K562 treated with DMSO at 1 percent for 48 hours (cell line): ENCODE data around the gene OR5V1. TPM values are rescaled to one million over a fixed set of nuclear protein-coding genes. Genes with fewer than 3 reads are reported as not detected.

Source experiments
- total RNA-seq: library from RNA; unstranded; fragments of 300-600 nt; gene quantifications from 2 replicates; pipeline ENCODE4 v1.2.3, GENCODE V29; 2022; ENCODE audit warnings: low replicate concordance; ENCODE audit errors: extremely low read depth

Gene OR5V1
- not detected in 2 replicates for total RNA-seq

DNA sequence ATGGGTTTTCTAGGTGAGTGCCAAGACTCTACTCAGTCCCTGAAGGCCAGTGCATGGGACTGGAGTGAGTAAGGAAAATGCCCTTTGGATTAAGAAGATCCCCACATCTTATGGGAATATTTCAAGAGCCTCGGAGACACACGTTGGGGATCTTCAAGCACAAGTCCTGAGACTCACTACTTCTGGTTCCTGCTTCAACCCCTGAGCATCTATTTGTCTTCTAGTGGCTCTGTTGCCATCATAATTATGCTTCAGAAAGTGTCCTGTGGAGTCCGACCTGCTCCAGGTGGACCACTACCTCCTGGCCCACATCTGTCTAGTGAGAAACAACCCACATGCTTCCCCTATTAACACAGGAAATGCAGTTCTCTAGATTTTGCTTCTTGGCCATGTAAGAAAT is at the start of gene OR5V1:
Gene OR5V1 (minus strand): TSS at position 101 of the 400 bp plus-strand sequence. CDS start 12,670 bp downstream, outside the sequence.

DNA sequence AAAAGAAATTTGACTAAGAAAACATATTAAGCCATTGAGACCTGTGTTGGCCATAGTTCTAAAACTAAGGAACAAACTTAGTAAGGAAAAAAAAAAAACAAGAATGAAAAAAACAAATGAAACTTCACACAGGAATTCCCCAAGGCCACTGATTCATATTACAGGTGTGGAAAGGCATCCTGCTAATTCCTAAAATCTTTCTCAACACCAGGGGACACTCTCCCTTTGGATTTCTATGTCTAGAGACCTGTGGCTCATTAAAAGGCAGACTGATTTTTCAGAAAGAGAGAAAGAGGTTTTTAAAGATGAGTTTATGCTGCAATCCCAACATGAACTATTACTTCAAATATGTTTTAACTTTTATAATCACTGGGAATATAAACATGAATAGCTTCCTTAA is 45.9 kb upstream of the OR5V1 start, which contains the start of gene OR12D1:
Gene OR12D1 (plus strand): TSS at position 341 of the 400 bp plus-strand sequence.

DNA sequence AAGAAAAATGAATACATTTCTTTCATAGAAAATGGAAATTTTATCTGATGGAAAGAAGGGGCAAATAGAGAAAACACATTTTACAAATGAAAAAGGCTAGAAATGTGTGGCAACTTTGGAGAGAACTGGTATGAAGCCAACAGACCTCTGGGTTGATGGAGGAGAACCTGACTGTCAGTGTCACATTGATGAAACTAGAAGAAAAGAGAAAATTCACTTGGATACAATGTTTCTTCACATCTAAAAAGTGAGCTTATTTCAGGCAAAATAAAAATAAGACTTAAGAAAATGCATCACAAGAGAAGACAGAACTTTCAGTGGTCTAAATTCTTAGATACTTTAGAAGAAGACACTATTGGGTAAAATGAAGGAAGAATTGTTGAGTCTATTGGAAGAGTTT is 26.7 kb upstream of the OR5V1 start, which contains the start of gene OR12D2:
Gene OR12D2 (plus strand): TSS at position 301 of the 400 bp plus-strand sequence. CDS start 1,069 bp downstream, outside the sequence.

DNA sequence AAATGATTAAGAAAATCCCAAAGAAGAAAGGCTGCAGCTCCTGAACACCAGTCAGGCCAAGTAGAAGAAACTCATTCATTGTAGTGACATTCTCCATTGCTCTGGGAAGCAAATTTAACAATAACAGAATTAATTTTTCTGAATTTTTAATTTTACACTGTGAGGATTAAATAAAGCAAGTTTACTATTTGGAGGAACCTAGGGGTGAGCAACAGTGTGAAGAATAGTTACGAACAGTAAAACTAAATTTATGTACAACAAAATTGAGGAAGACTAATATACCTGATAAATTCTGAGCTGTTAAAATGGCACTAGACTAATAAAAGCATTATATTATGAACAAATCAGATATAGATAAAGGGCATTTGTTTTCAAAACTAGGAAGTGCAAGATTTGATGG is 6.5 kb upstream of the OR5V1 start, which contains the start of gene OR12D3:
Gene OR12D3 (minus strand): TSS at position 101 of the 400 bp plus-strand sequence. CDS start 4 bp downstream, at position 97.

Other genes with a start within 250 kb of the OR5V1 start
- gene OR2J2, start 198.0 kb downstream of the OR5V1 start, total RNA-seq = not detected in 2 replicates
- not detected in 2 replicates for gene OR14J1, start 67.2 kb downstream of the OR5V1 start, total RNA-seq
- not detected in 2 replicates for gene OR12D3, start 6.4 kb upstream of the OR5V1 start, total RNA-seq
- not detected in 2 replicates for gene OR12D2, start 26.8 kb upstream of the OR5V1 start, total RNA-seq
- gene OR12D1, start 46.1 kb upstream of the OR5V1 start, total RNA-seq = not detected in 2 replicates
- gene OR10C1, start 70.4 kb upstream of the OR5V1 start, total RNA-seq = not detected in 2 replicates
- gene OR11A1, start 88.2 kb upstream of the OR5V1 start, total RNA-seq = not detected in 2 replicates
- gene OR2H1, start 88.3 kb upstream of the OR5V1 start, total RNA-seq = not detected in 2 replicates
- gene MAS1L, start 119.1 kb upstream of the OR5V1 start, total RNA-seq = not detected in 2 replicates
- gene UBD, start 190.9 kb upstream of the OR5V1 start, total RNA-seq = not detected in 2 replicates
- not detected in 2 replicates for gene OR2H2, start 216.3 kb upstream of the OR5V1 start, total RNA-seq